ENCODE results near the gene DSG2.
"Not testable (repeated sequence)": the region's sequence is repeated elsewhere in the genome, so short reads cannot be mapped to it uniquely, and the experiment has no call there.

The DSG2 gene
- total RNA-seq = 0 to 4.4 (median 0.12) reads per million in 17 experiments

GRCh38 chr18:31497836-31498573, at the start of gene DSG2:
DSG2 (plus strand) TSS chr18:31498177; CDS start chr18:31498252, 75 bp downstream.
- DNase-seq = peak in 3 of 4 experiments; percentile 10 to 49 (median 26)

DNA sequence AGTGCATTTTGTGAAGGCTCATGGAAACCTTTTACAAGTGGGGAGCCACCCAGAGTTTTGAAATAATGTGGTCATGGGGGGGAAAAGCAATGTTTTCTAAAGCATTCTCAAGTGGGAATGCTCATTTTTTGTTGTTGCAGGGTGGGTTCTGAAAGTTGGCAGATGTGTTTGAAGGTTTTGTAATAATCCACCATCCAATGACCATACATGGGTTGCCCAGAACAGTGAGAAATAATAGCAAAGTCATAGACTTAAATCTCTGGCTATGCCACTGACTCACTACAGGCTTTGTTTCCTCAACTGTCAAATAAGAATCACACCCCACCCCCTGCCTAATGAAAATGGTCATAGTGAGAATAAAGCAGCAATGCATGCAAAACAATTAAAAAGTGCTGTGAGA, 47.6 kb upstream of the DSG2 start:
- DNase-seq = no peak

DNA sequence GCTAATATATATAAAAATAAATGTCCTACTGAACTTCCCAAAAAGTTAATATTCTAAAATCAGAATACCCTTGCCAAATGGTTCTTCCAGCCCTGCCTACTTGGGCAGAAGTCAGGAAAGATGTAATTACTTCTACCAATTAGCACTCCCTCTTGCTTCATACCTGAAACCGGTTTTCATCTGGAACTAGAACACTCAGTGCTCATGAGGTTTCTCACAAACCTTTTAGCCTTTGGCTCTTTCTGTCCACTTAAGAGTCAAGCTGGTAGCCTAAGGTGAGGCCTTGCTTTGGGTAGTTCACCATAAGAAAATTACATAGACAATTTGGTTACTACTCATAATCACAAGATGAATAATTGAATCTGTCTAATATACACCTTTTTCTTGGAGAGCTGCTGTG, 46.4 kb upstream of the DSG2 start:
- no peak for DNase-seq

DNA sequence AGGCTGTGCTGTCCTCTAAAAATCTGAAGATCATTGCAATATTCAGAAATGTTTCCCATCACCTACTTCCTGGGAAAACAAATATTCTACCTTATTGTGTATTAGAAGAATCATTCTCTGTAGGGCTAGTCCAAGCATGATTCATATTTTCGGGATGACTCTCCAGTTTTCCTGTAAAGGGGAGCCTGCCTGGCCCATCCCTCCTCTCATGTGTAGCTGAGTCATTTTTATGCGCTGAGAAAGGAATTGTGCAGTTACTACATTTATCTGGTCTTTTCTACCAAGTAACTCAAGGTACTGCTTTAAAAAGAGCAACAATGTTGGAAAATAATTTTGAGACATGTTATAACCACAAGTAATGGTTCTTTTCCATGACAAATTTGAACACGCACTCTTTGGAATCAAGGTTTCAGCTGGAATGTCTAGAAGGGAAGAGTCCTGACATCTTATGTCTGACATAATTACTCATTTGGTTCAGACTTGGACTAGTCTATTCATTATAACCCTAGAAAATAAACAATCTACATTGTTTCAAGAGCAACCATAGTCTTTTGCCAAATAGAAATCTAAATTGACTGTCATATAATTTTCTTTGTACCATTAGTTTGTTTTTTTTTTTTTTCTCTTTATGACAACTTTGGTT, 43.8 kb upstream of the DSG2 start:
- DNase-seq = no peak

DNA sequence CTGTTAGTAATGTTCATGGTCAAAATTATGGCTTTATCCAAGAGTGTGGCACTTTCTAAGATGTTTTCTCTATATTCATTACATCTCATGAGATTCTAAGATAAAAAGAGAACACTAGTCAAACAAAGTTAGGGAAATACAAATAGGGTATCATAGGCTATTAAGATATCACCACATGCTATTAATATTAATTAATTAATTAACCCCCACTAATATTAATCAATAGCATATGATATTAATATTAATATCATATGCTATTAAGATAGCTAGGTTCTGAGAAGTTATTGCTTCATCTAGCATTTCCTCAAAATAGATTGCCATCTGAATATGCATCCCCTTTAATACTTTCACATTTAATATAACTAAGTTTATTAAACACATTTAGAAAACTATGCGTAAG, 28.3 kb upstream of the DSG2 start:
- no peak for DNase-seq

GRCh38 chr18:31478688-31479087, 19.3 kb upstream of the DSG2 start:
- no peak for DNase-seq

DNA sequence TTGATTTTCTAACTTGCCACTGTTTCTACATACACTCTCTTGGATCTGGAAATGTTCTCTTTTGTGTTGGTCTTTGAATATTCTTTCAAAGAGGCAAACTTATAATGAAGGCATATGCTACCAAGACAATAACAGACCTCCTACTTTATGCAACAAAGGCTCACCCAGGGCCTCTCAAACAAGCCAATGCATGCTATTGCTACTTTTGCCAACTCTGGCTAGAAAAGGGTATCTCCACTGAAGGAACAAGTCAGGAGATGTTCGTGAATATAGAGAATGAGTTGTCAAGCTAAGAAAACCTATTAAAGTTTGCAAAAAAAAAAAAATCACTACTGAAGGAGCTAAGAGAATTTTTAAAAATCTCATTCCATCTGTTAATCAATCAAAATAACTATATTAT, 15.9 kb upstream of the DSG2 start:
- DNase-seq = no peak

GRCh38 chr18:31483396-31483795, 14.6 kb upstream of the DSG2 start:
- DNase-seq = no peak

DNA sequence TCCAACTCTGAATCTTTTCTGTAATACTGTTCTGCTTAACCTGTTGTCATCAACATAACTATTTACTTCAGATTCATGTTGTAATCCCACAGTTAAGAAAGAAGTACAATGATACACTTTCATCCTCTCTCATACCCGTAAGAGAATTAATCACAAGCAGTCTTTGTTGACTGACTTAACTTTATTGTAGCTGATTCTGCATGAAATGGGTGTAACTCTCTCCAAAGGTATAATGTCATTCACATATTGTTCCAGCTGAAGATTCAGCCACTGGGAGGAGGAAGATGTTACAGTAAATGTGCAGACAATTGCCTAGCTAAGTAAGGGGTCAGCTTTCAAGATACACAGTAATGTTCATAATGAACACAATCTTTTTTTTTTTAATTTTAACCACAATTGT, 13.5 kb upstream of the DSG2 start:
- no peak for DNase-seq

GRCh38 chr18:31486165-31486564, 11.8 kb upstream of the DSG2 start:
- DNase-seq = no peak

DNA sequence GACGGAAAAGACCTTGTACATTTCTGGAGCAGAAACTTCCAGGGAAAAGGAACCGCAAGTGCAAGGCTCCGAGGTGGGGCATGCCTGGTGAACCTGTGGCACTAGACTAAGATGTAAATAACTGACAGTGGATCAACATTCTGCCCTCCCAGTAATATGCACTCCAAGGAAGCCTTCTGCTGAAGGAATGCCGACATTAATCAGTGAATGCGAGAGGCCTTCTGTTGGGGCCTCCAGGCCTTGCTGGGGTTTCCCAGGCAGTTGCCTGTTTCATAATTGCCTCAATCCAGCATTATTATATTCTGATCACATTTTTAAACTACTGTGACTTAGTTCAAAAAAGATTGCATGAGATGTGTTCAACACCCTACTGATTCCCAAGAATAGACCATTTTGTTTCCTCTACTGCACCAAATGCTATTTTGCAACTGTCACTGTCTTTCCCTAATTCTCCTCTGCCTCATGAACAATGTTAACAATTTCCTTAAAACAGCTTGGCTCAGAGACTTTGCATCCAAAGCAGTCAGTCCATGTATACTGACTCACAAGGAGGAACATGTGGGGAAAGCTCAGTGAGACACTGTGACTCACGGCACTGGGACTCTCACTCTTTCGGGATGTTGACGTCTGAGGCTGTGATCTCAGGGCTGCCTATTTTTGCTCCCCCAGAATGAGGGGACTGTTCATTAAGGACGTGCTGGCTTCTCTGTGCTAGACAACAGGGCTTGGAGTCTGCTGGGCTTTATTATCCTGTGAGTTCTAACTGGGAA, 10.5 kb upstream of the DSG2 start:
- peak in 2 of 4 experiments; percentile 3 to 14 for DNase-seq

DNA sequence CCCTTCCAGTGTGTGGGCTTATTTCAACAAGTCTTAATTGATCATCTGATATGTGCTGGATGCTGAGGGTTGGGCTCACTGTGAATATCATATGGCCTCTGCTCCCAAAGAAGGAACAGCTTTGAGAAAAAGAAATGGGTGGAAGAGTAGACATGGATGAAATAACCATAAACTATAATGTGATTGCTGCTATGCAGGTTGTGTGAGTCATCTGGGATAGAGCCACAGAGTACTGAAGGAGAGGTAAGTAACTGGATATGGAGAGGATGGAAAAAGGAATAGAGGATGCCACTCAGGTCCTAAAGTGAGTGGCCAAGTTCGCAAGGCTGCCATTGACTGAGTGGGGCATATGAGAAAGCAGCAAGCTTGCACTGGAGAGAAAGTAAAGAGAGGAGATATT, 8.7 kb upstream of the DSG2 start:
- DNase-seq = no peak

GRCh38 chr18:31490387-31490786, 7.6 kb upstream of the DSG2 start:
- DNase-seq = no peak

- DNase-seq = no peak
Measured at GRCh38 chr18:31490833-31491232, 7.1 kb upstream of the DSG2 start.

- no peak for DNase-seq
Measured at GRCh38 chr18:31491586-31491985, 6.4 kb upstream of the DSG2 start.

DNA sequence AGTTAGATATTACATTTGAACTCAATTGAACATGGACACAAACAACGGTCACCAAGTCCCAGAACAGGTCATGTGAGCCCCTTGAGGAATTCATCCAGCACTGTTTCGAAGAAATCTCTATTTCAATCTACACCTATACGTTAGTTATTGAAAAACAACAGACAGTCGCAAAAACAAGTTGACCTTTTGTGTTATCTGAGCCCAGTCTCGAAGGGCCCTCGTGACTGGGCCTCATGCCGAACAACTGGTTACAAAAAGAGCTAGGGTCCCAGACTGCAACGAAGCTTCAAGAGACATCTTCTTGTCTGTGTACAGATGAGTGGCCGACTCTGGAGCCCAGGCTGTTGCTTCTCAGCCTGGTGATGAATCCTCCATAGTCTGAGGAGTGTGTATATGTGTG, 5.3 kb upstream of the DSG2 start:
- no peak for DNase-seq

- DNase-seq = no peak
Measured at GRCh38 chr18:31493171-31493570, 4.8 kb upstream of the DSG2 start.

DNA sequence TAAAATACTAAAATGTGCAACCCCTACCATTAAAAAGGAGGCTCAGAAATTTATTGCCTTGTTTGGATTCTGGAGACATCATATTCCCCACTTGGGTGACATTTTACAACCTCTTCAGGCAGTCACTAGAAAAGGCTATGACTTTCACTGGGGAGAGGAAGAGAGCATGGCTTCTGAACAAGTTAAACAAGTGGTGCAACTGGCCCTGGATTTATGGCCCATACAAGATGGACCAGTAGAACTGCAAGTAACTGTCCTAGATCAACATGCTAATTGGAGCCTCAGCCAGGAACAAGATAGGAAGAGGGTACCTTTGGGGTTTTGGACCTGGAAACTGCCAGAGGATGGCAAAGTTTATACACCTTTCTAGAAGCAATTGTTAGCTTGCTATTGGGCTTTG, 4.0 kb upstream of the DSG2 start:
- DNase-seq = no peak

DNA sequence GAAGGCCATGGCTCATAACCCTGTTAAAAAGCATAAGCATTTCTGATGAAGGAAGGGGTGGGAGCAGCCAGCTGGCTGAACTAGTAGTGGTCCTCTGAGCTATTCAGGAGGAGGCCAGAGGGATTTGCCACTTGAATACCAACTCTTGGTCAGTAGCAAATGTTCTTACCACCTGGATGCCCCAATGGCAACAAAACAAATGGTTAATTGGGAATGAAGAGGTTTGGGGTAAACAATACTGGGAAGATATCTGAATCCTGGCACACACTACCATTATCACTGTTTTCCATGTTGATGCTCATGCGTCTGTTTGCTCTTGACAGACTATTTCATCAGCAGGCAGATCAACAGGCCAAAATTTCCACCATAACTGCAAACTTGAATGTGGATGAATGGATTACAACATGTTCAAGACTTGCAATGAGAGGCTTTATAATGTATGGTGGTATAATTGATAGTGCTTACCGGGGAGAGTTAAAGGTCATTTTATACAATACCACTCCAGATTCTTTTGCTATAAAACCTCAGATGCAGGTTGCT, 3.2 kb upstream of the DSG2 start:
- DNase-seq = not testable (repeated sequence)

- peak in 1 of 4 experiments; percentile 6 for DNase-seq
Measured at GRCh38 chr18:31497404-31497835, 557 bp upstream of the DSG2 start.

DNA sequence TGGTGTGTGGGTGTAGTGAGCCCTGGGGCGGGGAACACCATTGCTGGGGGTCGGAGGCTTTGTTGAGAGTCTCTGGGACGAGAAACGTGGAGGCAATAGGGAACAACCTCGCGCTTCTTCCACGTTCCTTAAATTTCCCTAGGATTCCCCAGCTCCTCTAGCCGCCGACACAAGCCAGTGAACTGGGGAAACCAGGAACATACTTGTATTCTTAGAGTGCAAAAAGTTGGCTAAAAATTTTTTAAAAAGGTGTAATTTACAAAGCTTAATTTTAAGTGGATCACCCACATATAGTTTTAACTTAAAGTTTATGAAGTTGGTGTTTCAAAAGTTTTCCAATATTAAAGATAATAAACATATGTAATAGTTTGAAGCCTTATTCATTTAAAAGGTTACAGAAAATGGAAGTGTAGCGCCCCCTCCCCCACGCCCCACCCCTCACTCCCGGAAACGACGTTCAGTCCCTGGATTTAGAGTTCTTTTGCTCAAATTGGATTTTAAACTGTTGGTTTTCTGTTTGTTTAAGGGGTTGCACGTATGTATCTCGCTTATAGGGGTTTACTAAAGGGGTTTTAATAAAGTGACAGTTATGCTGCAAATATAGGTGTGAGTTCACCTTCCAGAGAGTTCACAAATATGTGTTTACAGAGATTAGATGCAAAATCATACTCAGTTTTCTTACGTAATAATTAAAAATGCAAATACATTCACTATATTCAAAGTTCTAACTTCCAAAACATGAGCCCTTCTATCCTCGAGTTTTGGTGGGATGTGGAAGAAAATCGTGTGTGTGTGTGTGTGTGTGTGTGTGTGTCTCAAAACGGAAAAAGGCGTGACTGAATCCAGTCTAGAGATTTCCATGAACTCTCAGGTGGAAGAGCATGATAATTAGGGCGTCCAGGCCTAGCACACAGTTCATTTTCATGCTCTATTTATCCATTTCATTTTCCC, 872 bp downstream of the DSG2 start:
- DNase-seq = peak in 2 of 4 experiments; percentile 2 to 10

Measured in suppressor macrophage (primary cell).